Left lung (tissue), 10 donors: ENCODE results near the gene ECT2. TPM values are rescaled to one million over a fixed set of nuclear protein-coding genes. Genes with fewer than 3 reads are reported as not detected.
A peak's percentile ranks its signal among the peaks of the same experiment; 100 is the strongest.

Experiments used
- ATAC-seq: fragments of 200-7000 bp; cut with Tn5 transposase; one replicate; pipeline ENCODE4 v1.9.1; 2020; ENCODE audit warnings: moderate library complexity
- DNase-seq, 4 donors: peaks; one replicate each; pipeline ENCODE4 v3.0.0-alpha.2; 2013 to 2020
- H3K27ac ChIP-seq, 2 donors: fragments of 200-600 bp; sonication (generic) in 1 of 2; one replicate each; pipeline versions ENCODE4 v1.5.0 to v1.8.0; 2020 to 2021
- H3K27me3 ChIP-seq, 2 donors: fragments of 200-600 bp; sonication (generic) in 1 of 2; one replicate each; pipeline versions ENCODE4 v1.5.0 to v1.8.0; 2020 to 2021
- H3K36me3 ChIP-seq, 2 donors: fragments of 200-600 bp; sonication (generic) in 1 of 2; one replicate each; pipeline versions ENCODE4 v1.5.0 to v1.8.0; 2020 to 2021
- H3K4me1 ChIP-seq, 2 donors: fragments of 200-600 bp; one replicate each; pipeline ENCODE4 v1.8.0; 2021
- H3K4me3 ChIP-seq, 2 donors: fragments of 200-600 bp; sonication (generic) in 1 of 2; one replicate each; pipeline versions ENCODE4 v1.5.0 to v1.8.0; 2020 to 2021; ENCODE audit warnings: mild to moderate bottlenecking in 1 of 2
- H3K9me3 ChIP-seq, 2 donors: fragments of 200-600 bp; sonication (generic) in 1 of 2; one replicate each; pipeline versions ENCODE4 v1.5.0 to v1.8.0; 2020 to 2021
- intact Hi-C, 2 donors: fragments of 100-400 bp; cut with DNase I; formaldehyde crosslinking; loops; one replicate each; pipeline versions ENCODE4 v1.11.2 to v1.14.2; 2022
- polyA plus RNA-seq, 6 donors: library from polyadenylated mRNA; unstranded; fragments of 120-200 nt; gene quantifications; one replicate each; pipeline ENCODE4 v1.2.1, GENCODE V29; 2013; ENCODE audit not compliant: insufficient read length in 6 of 6
- total RNA-seq, 2 donors: library from RNA; stranded (reverse); fragmentation: NEBNext Ultra II Directional; extraction: Animal tissue kit (Norgen Biotek cat#: 25700); gene quantifications; one replicate each; pipeline ENCODE4 v1.2.1, GENCODE V29; 2021
- TF ChIP-seq, protein P1 (sequence below), 2 donors: fragments of 200-600 bp; sonication (generic) in 1 of 2; IDR thresholded peaks; one replicate each; pipeline versions ENCODE4 v1.5.0 to v1.8.0; 2021; ENCODE audit warnings: antibody characterized with exemption in 2 of 2
- donor health status: DM: no; HTN: yes; CAD: no.
- donor health status: DM: no; HTN: no; CAD: no.

Gene ECT2
- total and polyA plus RNA-seq, 8 donors = 23.1 to 44.2 (median 29.3) TPM

DNA sequence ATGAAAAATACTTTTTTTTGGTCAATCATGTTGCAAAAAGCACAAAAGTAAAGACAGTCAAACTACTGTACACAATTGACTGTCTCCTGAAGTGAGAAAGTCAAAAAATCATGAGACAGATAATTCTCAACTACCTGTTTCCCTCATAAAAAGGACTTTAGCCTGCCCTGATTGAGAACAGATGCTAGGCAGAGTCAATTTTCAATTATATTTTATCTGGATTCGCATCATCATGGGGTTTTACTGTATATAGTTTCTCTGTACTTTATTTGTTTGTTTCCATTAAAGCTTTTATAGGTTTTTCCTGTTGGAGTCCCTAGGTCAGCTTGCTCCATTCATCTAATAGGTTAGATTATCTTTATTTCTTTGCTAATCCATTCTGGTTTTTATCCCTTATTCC lies 53.8 kb downstream of the ECT2 start:
- ATAC-seq (no peak), DNase-seq (no peak)
- H3K4me1 ChIP-seq = no peaks in the 10 kb centered on the region
- H3K9me3 ChIP-seq = no peaks in the 10 kb centered on the region
- no peak overlapping the region for H3K27ac ChIP-seq
- intact Hi-C loops = no loop called here
- H3K4me3 ChIP-seq = no peak overlapping the region
- H3K27me3 ChIP-seq = no peaks in the 10 kb centered on the region
- peaks cover 0 to 48% of the 10 kb centered on the region in 2 donors for H3K36me3 ChIP-seq
- TF ChIP-seq, protein P1, sequence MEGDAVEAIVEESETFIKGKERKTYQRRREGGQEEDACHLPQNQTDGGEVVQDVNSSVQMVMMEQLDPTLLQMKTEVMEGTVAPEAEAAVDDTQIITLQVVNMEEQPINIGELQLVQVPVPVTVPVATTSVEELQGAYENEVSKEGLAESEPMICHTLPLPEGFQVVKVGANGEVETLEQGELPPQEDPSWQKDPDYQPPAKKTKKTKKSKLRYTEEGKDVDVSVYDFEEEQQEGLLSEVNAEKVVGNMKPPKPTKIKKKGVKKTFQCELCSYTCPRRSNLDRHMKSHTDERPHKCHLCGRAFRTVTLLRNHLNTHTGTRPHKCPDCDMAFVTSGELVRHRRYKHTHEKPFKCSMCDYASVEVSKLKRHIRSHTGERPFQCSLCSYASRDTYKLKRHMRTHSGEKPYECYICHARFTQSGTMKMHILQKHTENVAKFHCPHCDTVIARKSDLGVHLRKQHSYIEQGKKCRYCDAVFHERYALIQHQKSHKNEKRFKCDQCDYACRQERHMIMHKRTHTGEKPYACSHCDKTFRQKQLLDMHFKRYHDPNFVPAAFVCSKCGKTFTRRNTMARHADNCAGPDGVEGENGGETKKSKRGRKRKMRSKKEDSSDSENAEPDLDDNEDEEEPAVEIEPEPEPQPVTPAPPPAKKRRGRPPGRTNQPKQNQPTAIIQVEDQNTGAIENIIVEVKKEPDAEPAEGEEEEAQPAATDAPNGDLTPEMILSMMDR (IDR thresholded peaks at IDR 0.05) = no peak

DNA sequence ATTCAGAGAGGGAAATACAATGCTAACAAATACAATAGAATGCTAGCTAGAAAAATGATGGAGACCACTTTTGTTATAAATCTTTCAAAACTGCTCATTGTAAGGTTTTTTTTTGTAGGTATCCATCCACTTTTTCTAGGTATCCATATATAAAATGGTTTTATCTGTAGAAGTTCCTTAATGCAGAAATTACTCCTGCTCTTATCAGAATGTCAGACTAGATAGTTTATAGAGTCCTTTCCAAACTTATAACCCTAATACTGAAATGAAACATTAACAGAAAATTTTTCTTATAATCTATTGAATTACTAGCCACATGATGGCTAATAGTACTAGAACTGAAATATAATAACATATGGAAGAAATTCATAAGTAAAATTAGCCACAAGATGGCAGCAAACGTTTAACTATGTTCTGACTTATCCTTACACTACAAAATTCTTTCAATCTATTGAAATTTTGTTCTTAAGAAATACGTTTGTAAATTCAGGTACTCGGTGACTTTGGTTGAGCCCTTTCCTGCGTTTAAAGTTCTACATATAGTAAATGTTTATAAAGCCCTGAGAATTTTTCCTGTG lies 58.5 kb downstream of the ECT2 start:
- intact Hi-C loops = no loop called here
- no peaks in the 10 kb centered on the region for H3K4me1 ChIP-seq
- H3K9me3 ChIP-seq = no peaks in the 10 kb centered on the region
- H3K27me3 ChIP-seq = no peaks in the 10 kb centered on the region
- H3K36me3 ChIP-seq = peaks cover 0 to 30% of the 10 kb centered on the region in 2 donors
- TF ChIP-seq, protein P1 (IDR thresholded peaks at IDR 0.05) = peak in 1 of 2 donors; percentile 45
- no peak overlapping the region for H3K4me3 ChIP-seq
- DNase-seq = peak in 1 of 4 donors; percentile 64
- H3K27ac ChIP-seq = no peak overlapping the region
- peak; percentile 63 for ATAC-seq

DNA sequence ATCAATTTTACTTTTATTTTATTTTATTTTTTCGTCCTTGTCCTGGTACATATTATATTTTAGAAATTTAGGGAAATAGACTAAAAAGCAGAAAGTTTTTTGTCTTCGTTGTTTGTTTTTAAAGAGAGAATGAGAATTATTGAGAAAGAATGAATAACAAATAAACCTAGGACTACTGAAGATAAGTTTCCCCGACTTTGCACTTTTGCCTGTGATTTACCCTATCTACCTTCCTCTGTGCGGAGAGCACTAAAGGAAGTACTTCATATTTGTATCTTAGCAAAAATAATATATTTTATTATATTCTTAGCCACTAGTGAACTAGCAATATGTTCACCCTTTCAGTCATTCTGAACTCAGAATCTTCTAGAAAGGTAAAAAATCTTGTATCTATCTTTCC lies 60.6 kb downstream of the ECT2 start:
- DNase-seq (no peak), ATAC-seq (no peak)
- Histone ChIP-seq H3K27me3 (no peaks in the 10 kb centered on the region), H3K4me1 (no peaks in the 10 kb centered on the region), H3K27ac (no peak overlapping the region), H3K36me3 (peaks cover 0 to 26% of the 10 kb centered on the region in 2 donors), H3K4me3 (no peak overlapping the region), H3K9me3 (no peaks in the 10 kb centered on the region)
- intact Hi-C loops = no loop called here
- TF ChIP-seq, protein P1 (IDR thresholded peaks at IDR 0.05) = no peak

DNA sequence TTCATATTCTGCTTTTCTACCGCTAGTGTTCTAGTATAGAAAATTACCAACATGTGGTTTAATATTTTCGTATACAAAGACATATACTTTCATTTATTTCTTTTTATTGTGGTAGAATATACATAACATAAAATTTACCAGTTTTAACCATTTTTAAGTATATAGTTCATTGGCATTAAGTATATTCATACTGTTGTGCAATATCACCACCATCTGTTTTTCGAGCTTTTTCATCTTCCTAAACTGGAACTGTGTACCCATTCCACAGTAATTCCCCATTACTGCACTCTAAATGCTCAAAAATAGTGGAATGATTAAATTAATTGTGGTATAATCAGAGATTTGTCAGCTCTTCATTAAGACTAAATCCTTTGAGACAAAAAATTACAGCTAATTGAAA lies 62.9 kb downstream of the ECT2 start:
- Histone ChIP-seq H3K36me3 (peaks cover 0 to 22% of the 10 kb centered on the region in 2 donors), H3K27ac (no peak overlapping the region), H3K27me3 (no peaks in the 10 kb centered on the region), H3K4me3 (no peak overlapping the region), H3K4me1 (no peaks in the 10 kb centered on the region), H3K9me3 (no peaks in the 10 kb centered on the region)
- ATAC-seq = no peak
- TF ChIP-seq, protein P1 (IDR thresholded peaks at IDR 0.05) = no peak
- intact Hi-C loops = no loop called here
- no peak for DNase-seq

DNA sequence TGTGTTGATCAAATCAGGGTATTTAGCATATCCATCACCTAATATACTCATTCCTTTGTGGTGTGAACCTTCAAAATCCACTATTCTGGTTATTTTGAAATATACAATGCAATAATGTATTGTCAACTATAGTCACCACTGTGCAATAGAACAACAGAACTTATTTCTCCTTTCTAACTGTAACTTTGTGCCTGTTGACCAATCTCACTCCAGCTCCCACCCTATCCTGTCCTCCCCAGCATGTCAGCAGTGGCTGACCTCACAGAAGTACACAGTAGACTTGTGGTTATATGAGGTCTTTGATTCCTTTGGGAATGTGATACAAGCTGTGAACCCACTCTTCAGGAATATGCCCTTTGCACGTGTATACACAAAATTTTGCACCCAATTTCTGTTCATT lies 64.2 kb downstream of the ECT2 start:
- TF ChIP-seq, protein P1 (IDR thresholded peaks at IDR 0.05) = no peak
- Histone ChIP-seq H3K9me3 (no peaks in the 10 kb centered on the region), H3K4me1 (no peaks in the 10 kb centered on the region), H3K27ac (no peak overlapping the region), H3K27me3 (no peaks in the 10 kb centered on the region), H3K4me3 (no peak overlapping the region), H3K36me3 (peaks cover 0 to 22% of the 10 kb centered on the region in 2 donors)
- no peak for DNase-seq
- no peak for ATAC-seq
- intact Hi-C loops = no loop called here
